Neuronal stem cell (in vitro differentiated cells): ENCODE measurements around the gene LRMDA.

Experiments
- DNase-seq: peaks from one replicate; pipeline ENCODE4 v3.0.0-alpha.2; 2013; ENCODE audit warnings: low spot score
- H2AFZ ChIP-seq: one replicate; pipeline ENCODE4 v1.6.1; 2013; ENCODE audit warnings: mild to moderate bottlenecking, low read length, inconsistent platforms
- H2AK5ac ChIP-seq: 2 replicates; pipeline ENCODE4 v1.6.1; 2013; ENCODE audit warnings: low read depth, mild to moderate bottlenecking, inconsistent platforms, low read length, moderate library complexity, mixed read lengths
- H2BK120ac ChIP-seq: 2 replicates; pipeline ENCODE4 v1.6.1; 2013; ENCODE audit warnings: low read depth, mild to moderate bottlenecking, inconsistent platforms, low read length, moderate library complexity, mixed read lengths
- H2BK12ac ChIP-seq: one replicate; pipeline ENCODE4 v1.6.1; 2013; ENCODE audit warnings: low read length, inconsistent platforms
- H2BK15ac ChIP-seq: 2 replicates; pipeline ENCODE4 v1.6.1; 2013; ENCODE audit warnings: mild to moderate bottlenecking, low read length, inconsistent platforms, mixed read lengths
- H2BK5ac ChIP-seq: one replicate; pipeline ENCODE4 v1.6.1; 2013; ENCODE audit warnings: inconsistent platforms, mild to moderate bottlenecking, low read length, moderate library complexity
- H3K14ac ChIP-seq: one replicate; pipeline ENCODE4 v1.6.1; 2013; ENCODE audit warnings: low read length, inconsistent platforms
- H3K18ac ChIP-seq: 2 replicates; pipeline ENCODE4 v1.6.1; 2013; ENCODE audit warnings: low read length, inconsistent platforms
- H3K23ac ChIP-seq: 2 replicates; pipeline ENCODE4 v1.6.1; 2013; ENCODE audit warnings: low read depth, mild to moderate bottlenecking, mixed read lengths, low read length, inconsistent platforms; ENCODE audit not compliant: poor library complexity
- H3K27ac ChIP-seq: replicated peaks from 3 replicates; pipeline ENCODE4 v1.5.1; 2013; ENCODE audit warnings: low read length, inconsistent platforms
- H3K27me3 ChIP-seq, 3 experiments: 2 replicates each; pipeline ENCODE4 v1.6.1; 2013; ENCODE audit warnings: low read length in 3 of 3, mild to moderate bottlenecking in 2 of 3, inconsistent platforms in 1 of 3, low read depth in 1 of 3, mixed read lengths in 1 of 3, moderate library complexity in 1 of 3; ENCODE audit not compliant: control insufficient read depth in 3 of 3, insufficient read depth in 3 of 3
- H3K36me3 ChIP-seq, 2 donors: replicated peaks in 1 of 2; 2 replicates each; pipeline ENCODE4 v1.6.1; 2013; ENCODE audit warnings: low read length in 2 of 2; ENCODE audit not compliant: control insufficient read depth in 2 of 2, insufficient read depth in 2 of 2
- H3K4ac ChIP-seq: 2 replicates; pipeline ENCODE4 v1.6.1; 2013; ENCODE audit warnings: inconsistent platforms, mild to moderate bottlenecking, low read length, moderate library complexity
- H3K4me1 ChIP-seq, 2 donors: 1 replicate in 1 of 2; 2 replicates in 1 of 2; pipeline ENCODE4 v1.6.1; 2013; ENCODE audit warnings: low read length in 2 of 2, low read depth in 1 of 2; ENCODE audit not compliant: control insufficient read depth in 2 of 2, insufficient read depth in 1 of 2
- H3K4me2 ChIP-seq: one replicate; pipeline ENCODE4 v1.6.1; 2013; ENCODE audit warnings: mild to moderate bottlenecking, low read length, inconsistent platforms; ENCODE audit not compliant: insufficient read depth, poor library complexity, severe bottlenecking
- H3K4me3 ChIP-seq, 2 donors: 2 replicates each; pipeline ENCODE4 v1.5.1; 2013; ENCODE audit warnings: low read length in 2 of 2, mild to moderate bottlenecking in 2 of 2, inconsistent platforms in 1 of 2, moderate library complexity in 1 of 2
- H3K79me1 ChIP-seq: one replicate; pipeline ENCODE4 v1.6.1; 2013; ENCODE audit warnings: low read depth, mild to moderate bottlenecking, inconsistent platforms, low read length, moderate library complexity
- H3K9ac ChIP-seq: one replicate; pipeline ENCODE4 v1.6.1; 2013; ENCODE audit warnings: mild to moderate bottlenecking, low read depth, low read length, inconsistent platforms; ENCODE audit not compliant: poor library complexity
- H3K9me3 ChIP-seq, 2 donors: replicated peaks in 1 of 2; 2 replicates each; pipeline versions ENCODE3 to v1.6.1; 2013; ENCODE audit warnings: low read length in 2 of 2, mild to moderate bottlenecking in 2 of 2, inconsistent platforms in 1 of 2, low read depth in 1 of 2, mixed read lengths in 1 of 2, moderate library complexity in 1 of 2; ENCODE audit not compliant: control insufficient read depth in 2 of 2, insufficient read depth in 1 of 2
- H4K8ac ChIP-seq: one replicate; pipeline ENCODE4 v1.6.1; 2013; ENCODE audit warnings: low read depth, mild to moderate bottlenecking, inconsistent platforms, low read length, moderate library complexity
- H4K91ac ChIP-seq: one replicate; pipeline ENCODE4 v1.6.1; 2013; ENCODE audit warnings: low read length, low read depth, mild to moderate bottlenecking, inconsistent platforms; ENCODE audit not compliant: poor library complexity
- WGBS, 2 donors: extraction: QIAGEN DNeasy Blood & Tissue Kit; methylation state at CpG; one replicate each; pipeline ENCODE4 v1.1.7; 2013; ENCODE audit warnings: missing lambda C conversion rate in 2 of 2, mixed read lengths in 1 of 2; ENCODE audit not compliant: insufficient read length in 2 of 2, insufficient replicate concordance in 1 of 2; ENCODE audit errors: extremely low coverage in 2 of 2; 5-methylcytosine and 5-hydroxymethylcytosine counted together

LRMDA gene

DNA sequence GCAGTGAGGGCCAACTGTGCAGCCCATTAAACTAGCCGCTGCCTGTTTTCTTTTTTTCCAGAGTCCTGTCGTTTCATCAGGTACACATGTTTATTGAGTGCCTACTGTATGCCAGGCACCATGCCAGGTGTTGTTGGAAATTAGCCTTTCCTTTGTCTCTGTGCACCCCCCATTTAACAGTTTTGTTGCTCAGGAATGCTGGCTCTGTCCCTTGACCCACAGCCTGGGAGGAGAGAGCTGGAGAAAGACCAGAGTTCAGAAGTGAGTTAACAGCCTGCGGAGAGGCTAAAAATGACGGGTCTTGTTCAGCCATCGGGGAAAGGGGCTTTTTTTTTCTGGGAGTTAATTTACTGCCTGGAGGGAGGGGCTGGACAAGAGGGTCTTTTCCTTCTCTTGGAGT is 1.3 kb downstream of the LRMDA start:
- H2AFZ ChIP-seq = peak overlapping the region; percentile 31
- H3K79me1 ChIP-seq = no peaks in the 10 kb centered on the region
- no peak overlapping the region for H4K8ac ChIP-seq
- H3K27ac ChIP-seq = no peak overlapping the region
- H3K9me3 ChIP-seq = no peaks in the 10 kb centered on the region
- no peak overlapping the region for H3K4ac ChIP-seq
- no peak overlapping the region for H2AK5ac ChIP-seq
- H2BK12ac ChIP-seq = no peak overlapping the region
- DNase-seq = no peak
- no peak overlapping the region for H3K18ac ChIP-seq
- no CpG with 5 or more reads among the region's 5 CpGs for WGBS, 2 donors
- no peaks in the 10 kb centered on the region for H3K36me3 ChIP-seq
- no peak overlapping the region for H3K4me3 ChIP-seq
- no peak overlapping the region for H2BK120ac ChIP-seq
- H3K4me1 ChIP-seq = peaks cover 17 to 35% of the 10 kb centered on the region in 2 donors
- no peak overlapping the region for H4K91ac ChIP-seq
- peaks cover 0 to 41% (median 4%) of the 10 kb centered on the region in 3 experiments for H3K27me3 ChIP-seq
- H3K23ac ChIP-seq = no peak overlapping the region
- no peak overlapping the region for H3K14ac ChIP-seq
- H2BK5ac ChIP-seq = no peak overlapping the region
- no peak overlapping the region for H3K4me2 ChIP-seq
- no peak overlapping the region for H3K9ac ChIP-seq
- H2BK15ac ChIP-seq = no peak overlapping the region

DNA sequence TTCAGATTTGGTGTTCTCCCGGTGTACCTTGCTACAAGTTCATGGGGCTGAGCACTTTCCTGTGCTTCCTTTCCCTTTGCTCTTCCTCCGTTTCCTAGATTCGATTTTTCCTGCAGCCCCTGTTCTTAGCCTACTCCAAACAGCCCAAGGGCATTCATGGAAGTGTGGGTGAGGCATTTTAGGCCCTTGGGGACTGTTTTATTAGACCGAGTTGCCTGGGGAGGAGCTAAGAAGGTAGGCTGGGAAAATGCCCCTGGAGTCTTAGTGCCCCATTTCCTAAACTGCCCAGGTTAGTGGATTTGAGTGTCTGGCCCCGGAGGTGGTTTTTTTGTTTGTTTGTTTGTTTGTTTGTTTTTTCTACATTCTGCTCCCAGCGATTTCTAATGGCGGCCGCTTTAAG is 1.8 kb downstream of the LRMDA start:
- Histone ChIP-seq H3K18ac (no peak overlapping the region), H3K9ac (no peak overlapping the region), H2AFZ (peak overlapping the region; percentile 31), H2BK12ac (no peak overlapping the region), H3K4me2 (no peak overlapping the region), H3K4me1 (peaks cover 17 to 33% of the 10 kb centered on the region in 2 donors), H3K36me3 (no peaks in the 10 kb centered on the region), H2BK120ac (no peak overlapping the region), H3K27ac (no peak overlapping the region), H2BK5ac (no peak overlapping the region), H2AK5ac (no peak overlapping the region), H2BK15ac (no peak overlapping the region), H3K14ac (no peak overlapping the region), H3K23ac (no peak overlapping the region), H3K4ac (no peak overlapping the region), H3K27me3 (peaks cover 0 to 41% (median 4%) of the 10 kb centered on the region in 3 experiments), H3K9me3 (no peaks in the 10 kb centered on the region), H3K79me1 (no peaks in the 10 kb centered on the region), H4K91ac (no peak overlapping the region), H3K4me3 (no peak overlapping the region), H4K8ac (no peak overlapping the region)
- DNase-seq = no peak
- no CpG with 5 or more reads among the region's 8 CpGs for WGBS, 2 donors

DNA sequence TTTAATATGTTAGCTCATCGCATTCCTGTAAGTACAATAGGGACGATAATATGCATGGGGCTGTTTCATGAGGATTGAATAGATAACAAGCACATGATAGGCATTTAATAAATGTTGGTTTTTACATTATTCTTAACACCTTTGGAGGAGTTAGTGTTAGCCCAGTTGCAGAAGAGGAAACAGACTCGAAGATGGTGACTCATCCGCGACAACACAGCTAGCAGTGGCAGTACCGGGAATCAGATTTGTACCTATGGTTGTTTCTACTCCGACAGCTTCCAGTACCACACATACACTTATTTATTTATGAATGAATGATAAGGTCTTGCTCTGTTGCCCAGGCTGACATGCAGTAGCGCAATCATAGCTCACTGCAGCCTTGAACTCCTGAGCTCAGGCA is 2.9 kb downstream of the LRMDA start:
- Histone ChIP-seq H2AK5ac (no peak overlapping the region), H3K36me3 (no peaks in the 10 kb centered on the region), H2BK12ac (no peak overlapping the region), H3K4me2 (no peak overlapping the region), H3K27ac (no peak overlapping the region), H3K23ac (no peak overlapping the region), H2BK15ac (no peak overlapping the region), H2BK120ac (no peak overlapping the region), H3K79me1 (no peaks in the 10 kb centered on the region), H2AFZ (no peak overlapping the region), H3K9ac (no peak overlapping the region), H4K91ac (no peak overlapping the region), H2BK5ac (no peak overlapping the region), H3K4me1 (peaks cover 12 to 25% of the 10 kb centered on the region in 2 donors), H3K14ac (no peak overlapping the region), H3K27me3 (peaks cover 0 to 39% (median 4%) of the 10 kb centered on the region in 3 experiments), H3K18ac (no peak overlapping the region), H4K8ac (no peak overlapping the region), H3K4me3 (no peak overlapping the region), H3K4ac (no peak overlapping the region), H3K9me3 (no peaks in the 10 kb centered on the region)
- no CpG with 5 or more reads among the region's 8 CpGs for WGBS, 2 donors
- no peak for DNase-seq

DNA sequence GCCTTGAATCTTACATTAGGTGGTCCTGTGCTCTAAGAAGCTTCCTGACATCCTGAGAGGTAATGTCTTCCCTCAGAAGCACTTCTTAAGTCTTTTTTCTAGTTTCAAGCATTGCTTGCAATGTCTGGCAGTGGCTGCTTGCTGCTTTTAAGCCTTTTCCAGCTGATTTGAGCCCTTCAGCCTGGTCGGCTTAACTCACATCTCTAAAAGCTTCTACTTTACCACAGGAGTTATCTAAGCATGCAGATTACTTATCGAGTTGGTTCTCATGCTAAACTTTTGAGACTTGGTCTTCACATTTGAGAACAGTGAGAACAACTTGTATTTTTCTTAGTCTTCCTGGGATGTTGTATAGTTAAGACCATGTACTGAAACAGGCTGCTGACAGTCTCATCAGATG is 3.9 kb downstream of the LRMDA start:
- no peak overlapping the region for H4K91ac ChIP-seq
- no CpG with 5 or more reads among the region's 2 CpGs for WGBS, 2 donors
- H2BK5ac ChIP-seq = no peak overlapping the region
- H3K4me2 ChIP-seq = no peak overlapping the region
- H3K27ac ChIP-seq = no peak overlapping the region
- H3K27me3 ChIP-seq = peaks cover 0 to 39% (median 4%) of the 10 kb centered on the region in 3 experiments
- H2BK15ac ChIP-seq = no peak overlapping the region
- no peak overlapping the region for H2BK12ac ChIP-seq
- H3K9ac ChIP-seq = no peak overlapping the region
- peaks cover 6 to 22% of the 10 kb centered on the region in 2 donors for H3K4me1 ChIP-seq
- no peak overlapping the region for H3K14ac ChIP-seq
- H3K36me3 ChIP-seq = no peaks in the 10 kb centered on the region
- no peak overlapping the region for H3K23ac ChIP-seq
- H2BK120ac ChIP-seq = no peak overlapping the region
- no peak overlapping the region for H3K18ac ChIP-seq
- no peak overlapping the region for H3K4ac ChIP-seq
- no peaks in the 10 kb centered on the region for H3K9me3 ChIP-seq
- H3K79me1 ChIP-seq = no peaks in the 10 kb centered on the region
- no peak overlapping the region for H2AFZ ChIP-seq
- H2AK5ac ChIP-seq = no peak overlapping the region
- DNase-seq = no peak
- H4K8ac ChIP-seq = no peak overlapping the region
- H3K4me3 ChIP-seq = no peak overlapping the region
